ENCODE data around the gene SLC35E1. TPM values are rescaled to one million over a fixed set of nuclear protein-coding genes. Genes with fewer than 3 reads are reported as not detected.

Gene SLC35E1
- total RNA-seq, 2 donors from 2014 or later = 26.6 to 30.6 TPM

GRCh38 chr19:16524991-16525734 is 47.1 kb downstream of the SLC35E1 start:
- Histone ChIP-seq H3K36me3 (ENCODE audit: control insufficient read depth, insufficient read depth, low read length) (peaks cover 75% of the 10 kb centered on the region), H3K4me3 (ENCODE audit: low read length) (no peak overlapping the region), H3K27me3 (ENCODE audit: control insufficient read depth, insufficient read depth, low read length, poor library complexity, severe bottlenecking) (no peaks in the 10 kb centered on the region), H3K9ac (ENCODE audit: extremely low read depth, low read length, poor library complexity, severe bottlenecking) (no peak overlapping the region), H3K4me1 (ENCODE audit: control insufficient read depth, insufficient read depth, low read length) (no peaks in the 10 kb centered on the region), H3K27ac (ENCODE audit: low read depth, low read length) (no peak overlapping the region), H3K9me3 (ENCODE audit: control insufficient read depth, low read length) (no peaks in the 10 kb centered on the region)
- DNase-seq = no peak
- Mint-ChIP-seq H3K27ac (no peak overlapping the region), H3K4me1 (no peaks in the 10 kb centered on the region), H3K4me3 (no peak overlapping the region), H3K27me3 (ENCODE audit: insufficient read depth) (no peaks in the 10 kb centered on the region), H3K9me3 (no peaks in the 10 kb centered on the region), H3K36me3 (ENCODE audit: low read depth) (peaks cover 68% of the 10 kb centered on the region)
- TF ChIP-seq CTCF (conservative IDR thresholded peaks at IDR 0.05) = no peak
- WGBS, 2 experiments (ENCODE audit: insufficient coverage in 1 of 2, insufficient read length in 1 of 2) = 96 to 98% methylated on average over 37 to 54 of the region's 54 CpGs

- 93 to 96% methylated on average over 8 to 25 of the region's 25 CpGs for WGBS, 2 experiments (ENCODE audit: insufficient coverage in 1 of 2, insufficient read length in 1 of 2)
- H3K36me3 Mint-ChIP-seq (ENCODE audit: low read depth) = peaks cover 68% of the 10 kb centered on the region
These were observed 49.4 kb downstream of the SLC35E1 start for GRCh38 chr19:16522559-16523377.

More at GRCh38 chr19:16522559-16523377, 49.4 kb downstream of the SLC35E1 start:
- H3K27me3 Mint-ChIP-seq (ENCODE audit: insufficient read depth) = no peaks in the 10 kb centered on the region
- H3K4me3 Mint-ChIP-seq = no peak overlapping the region
- H3K4me3 ChIP-seq (ENCODE audit: low read length) = no peak overlapping the region
- H3K27ac Mint-ChIP-seq = no peak overlapping the region
- H3K36me3 ChIP-seq (ENCODE audit: control insufficient read depth, insufficient read depth, low read length) = peaks cover 71% of the 10 kb centered on the region
- no peak overlapping the region for H3K27ac ChIP-seq (ENCODE audit: low read depth, low read length)
- H3K9me3 ChIP-seq (ENCODE audit: control insufficient read depth, low read length) = no peaks in the 10 kb centered on the region
- no peak for DNase-seq
- H3K27me3 ChIP-seq (ENCODE audit: control insufficient read depth, insufficient read depth, low read length, poor library complexity, severe bottlenecking) = no peaks in the 10 kb centered on the region
- H3K4me1 ChIP-seq (ENCODE audit: control insufficient read depth, insufficient read depth, low read length) = no peaks in the 10 kb centered on the region
- H3K9me3 Mint-ChIP-seq = no peaks in the 10 kb centered on the region
- no peak for TF ChIP-seq CTCF (conservative IDR thresholded peaks at IDR 0.05)
- no peaks in the 10 kb centered on the region for H3K4me1 Mint-ChIP-seq
- H3K9ac ChIP-seq (ENCODE audit: extremely low read depth, low read length, poor library complexity, severe bottlenecking) = no peak overlapping the region
